ENCODE measurements around the gene ZNF862.
"Not testable (repeated sequence)": the region's sequence is repeated elsewhere in the genome, so short reads cannot be mapped to it uniquely, and the experiment has no call there.

The ZNF862 gene

DNA sequence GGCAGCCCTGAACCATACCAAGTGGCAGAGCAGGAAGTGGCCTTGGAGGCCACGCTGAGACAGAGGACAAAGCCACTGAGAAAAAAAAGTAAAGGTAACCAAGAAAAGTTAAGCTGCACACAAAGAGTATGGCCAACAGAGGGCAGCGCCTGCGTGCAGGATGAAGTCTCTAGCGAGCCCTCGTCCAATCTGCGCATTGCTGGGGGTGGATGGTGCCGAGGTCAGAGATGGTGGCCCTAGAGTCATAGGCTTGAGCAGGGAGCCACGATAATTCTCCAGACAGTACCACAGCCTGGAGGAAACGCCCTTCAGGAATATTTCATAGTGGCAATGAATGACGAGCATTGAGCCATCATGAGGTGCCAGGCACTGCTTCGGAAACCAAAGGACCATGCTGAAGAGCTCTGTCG lies 45.3 kb downstream of the ZNF862 start:
- DNase-seq (ENCODE audit: low read depth): peak; percentile 19

GRCh38 chr7:149884016-149884415 lies 45.8 kb downstream of the ZNF862 start:
- no peak overlapping the region for H3K4me3 ChIP-seq (ENCODE audit: low read length)
- no peak for TF ChIP-seq CTCF (IDR thresholded peaks at IDR 0.05; ENCODE audit: insufficient read depth, low read depth, low read length, missing control alignments)
- no peak for DNase-seq (ENCODE audit: low read depth)

More for the DNA sequence above, 45.3 kb downstream of the ZNF862 start:
- H3K4me3 ChIP-seq (ENCODE audit: low read length): no peak overlapping the region
- peak; percentile 57 for TF ChIP-seq CTCF (IDR thresholded peaks at IDR 0.05; ENCODE audit: insufficient read depth, low read depth, low read length, missing control alignments)

- no peak for TF ChIP-seq CTCF (IDR thresholded peaks at IDR 0.05; ENCODE audit: insufficient read depth, low read depth, low read length, missing control alignments)
- no peak overlapping the region for H3K4me3 ChIP-seq (ENCODE audit: low read length)
- no peak for DNase-seq (ENCODE audit: low read depth)
Observed at GRCh38 chr7:149884541-149884940, 46.4 kb downstream of the ZNF862 start.

DNA sequence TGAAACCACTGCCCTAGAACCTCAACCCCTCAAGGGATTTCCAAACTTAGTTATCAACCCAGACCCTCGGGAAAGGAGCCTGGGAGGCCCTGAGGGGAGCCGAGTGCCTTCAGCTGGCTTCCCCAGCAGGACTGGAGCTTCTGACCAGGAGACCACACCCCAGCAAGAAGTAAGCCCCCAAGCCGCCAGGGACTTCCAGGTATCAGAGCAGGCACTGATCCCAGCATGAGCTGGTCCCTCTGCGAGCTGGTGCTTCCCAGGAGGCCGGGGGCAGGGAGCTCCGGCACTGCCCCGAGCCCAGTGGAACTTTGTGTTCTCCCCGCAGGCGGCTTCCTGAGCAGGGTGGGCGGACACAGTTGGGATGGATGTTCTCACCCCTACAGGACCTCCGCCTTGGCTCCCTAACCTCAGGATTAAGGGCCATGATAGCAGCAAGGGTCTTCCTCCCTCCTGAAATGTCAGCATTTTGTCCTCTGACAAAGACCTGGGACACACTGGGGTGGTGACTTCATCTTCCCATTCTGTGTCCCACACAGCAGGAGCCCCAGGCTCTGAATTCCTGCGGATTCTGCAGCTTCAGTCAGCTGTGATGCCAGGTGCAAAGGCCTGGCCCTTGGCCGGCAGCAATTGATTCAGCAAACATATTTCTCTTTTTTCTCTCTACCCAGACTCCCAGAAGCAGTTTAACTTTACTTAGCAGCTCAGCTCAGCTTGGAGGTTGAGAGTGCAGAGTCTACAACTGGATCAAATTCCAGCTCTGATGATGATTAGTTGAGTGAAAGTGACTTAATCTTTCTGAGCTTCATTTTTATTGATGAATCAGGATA lies 47.2 kb downstream of the ZNF862 start:
- H3K4me3 ChIP-seq (ENCODE audit: low read length): no peak overlapping the region
- no peak for TF ChIP-seq CTCF (IDR thresholded peaks at IDR 0.05; ENCODE audit: insufficient read depth, low read depth, low read length, missing control alignments)
- no peak for DNase-seq (ENCODE audit: low read depth)

DNA sequence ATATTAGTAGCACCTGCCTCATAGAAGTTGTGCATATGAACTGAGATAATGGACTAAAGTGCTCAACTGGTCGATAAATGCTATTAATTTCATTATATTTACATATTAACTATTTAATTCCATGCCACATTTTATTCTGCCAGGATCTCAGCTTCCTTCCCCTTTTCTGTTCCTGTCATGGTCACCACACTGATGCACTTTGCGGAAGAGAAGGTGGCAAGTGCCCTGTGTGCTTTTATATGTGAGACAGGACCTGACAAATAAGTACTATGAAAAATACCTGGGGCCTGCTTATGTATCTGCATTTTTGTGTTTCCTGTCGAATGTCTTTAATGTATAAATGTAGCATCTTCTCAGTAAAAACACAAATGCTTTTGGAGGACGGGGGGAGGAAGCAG lies 47.8 kb downstream of the ZNF862 start:
- DNase-seq (ENCODE audit: low read depth): no peak
- no peak for TF ChIP-seq CTCF (IDR thresholded peaks at IDR 0.05; ENCODE audit: insufficient read depth, low read depth, low read length, missing control alignments)

GRCh38 chr7:149887311-149887710 lies 49.1 kb downstream of the ZNF862 start:
- no peak overlapping the region for H3K4me3 ChIP-seq (ENCODE audit: low read length)
- no peak for TF ChIP-seq CTCF (IDR thresholded peaks at IDR 0.05; ENCODE audit: insufficient read depth, low read depth, low read length, missing control alignments)
- DNase-seq (ENCODE audit: low read depth): no peak

More for the DNA sequence above, 47.8 kb downstream of the ZNF862 start:
- no peak overlapping the region for H3K4me3 ChIP-seq (ENCODE audit: low read length)

DNA sequence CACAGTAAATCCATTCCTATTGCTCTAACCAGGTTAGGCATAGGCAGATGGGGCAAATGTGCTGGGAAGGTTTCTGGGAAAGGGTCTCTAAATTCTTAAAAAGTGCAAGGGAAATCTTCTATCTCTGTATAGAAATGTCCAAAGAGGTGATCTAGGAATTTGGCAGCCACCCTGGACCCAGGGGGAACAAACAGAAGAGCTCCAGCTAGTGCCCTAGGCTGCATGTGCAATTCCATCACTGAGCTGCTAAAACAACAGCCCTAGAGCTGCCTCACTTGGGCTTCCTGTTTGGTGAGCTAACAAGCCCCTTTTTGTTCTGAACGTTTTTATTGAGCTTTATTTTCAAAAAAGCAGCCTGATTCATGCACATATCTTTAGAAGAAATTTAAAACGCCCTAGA lies 52.5 kb downstream of the ZNF862 start:
- H3K4me3 ChIP-seq (ENCODE audit: low read length); DNase-seq (ENCODE audit: low read depth): not testable (repeated sequence)

GRCh38 chr7:149894957-149895356 lies 56.8 kb downstream of the ZNF862 start:
- H3K4me3 ChIP-seq (ENCODE audit: low read length); DNase-seq (ENCODE audit: low read depth): not testable (repeated sequence)

GRCh38 chr7:149907776-149908376 lies 69.7 kb downstream of the ZNF862 start:
- DNase-seq (ENCODE audit: low read depth); H3K4me3 ChIP-seq (ENCODE audit: low read length): not testable (repeated sequence)

DNA sequence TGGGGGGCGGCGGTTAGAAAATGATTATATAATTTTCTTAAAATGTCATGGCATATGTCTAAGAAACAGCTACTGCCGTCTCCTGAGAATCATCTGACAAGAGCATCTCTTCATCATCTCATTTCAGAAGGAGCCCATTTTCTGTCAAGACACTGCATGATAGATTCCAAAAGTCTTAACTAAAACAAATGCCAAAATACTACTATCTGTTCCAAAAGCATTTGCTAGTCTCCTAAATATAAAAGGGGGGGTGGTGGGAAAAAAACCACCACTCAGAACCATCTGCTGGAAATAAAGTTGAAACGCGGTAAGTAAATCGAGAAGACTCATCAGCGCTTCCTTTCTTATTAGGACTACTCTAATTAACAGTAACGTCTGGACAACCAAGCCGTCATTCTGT lies 72.0 kb downstream of the ZNF862 start:
- not testable (repeated sequence) for H3K4me3 ChIP-seq (ENCODE audit: low read length); DNase-seq (ENCODE audit: low read depth)

GRCh38 chr7:149912126-149912525 lies 74.0 kb downstream of the ZNF862 start:
- not testable (repeated sequence) for DNase-seq (ENCODE audit: low read depth); H3K4me3 ChIP-seq (ENCODE audit: low read length)
